GM19395 (cell line): Measurements from ENCODE around the gene JADE1.
A peak's percentile ranks its signal among the peaks of the same experiment; 100 is the strongest.

Source experiments
- ATAC-seq: cut with Tn5 transposase; IDR thresholded peaks from one replicate; pipeline ENCODE4 v1.9.1; 2021; ENCODE audit warnings: mild to moderate bottlenecking, moderate library complexity; ENCODE audit not compliant: unreplicated experiment

The JADE1 gene

DNA sequence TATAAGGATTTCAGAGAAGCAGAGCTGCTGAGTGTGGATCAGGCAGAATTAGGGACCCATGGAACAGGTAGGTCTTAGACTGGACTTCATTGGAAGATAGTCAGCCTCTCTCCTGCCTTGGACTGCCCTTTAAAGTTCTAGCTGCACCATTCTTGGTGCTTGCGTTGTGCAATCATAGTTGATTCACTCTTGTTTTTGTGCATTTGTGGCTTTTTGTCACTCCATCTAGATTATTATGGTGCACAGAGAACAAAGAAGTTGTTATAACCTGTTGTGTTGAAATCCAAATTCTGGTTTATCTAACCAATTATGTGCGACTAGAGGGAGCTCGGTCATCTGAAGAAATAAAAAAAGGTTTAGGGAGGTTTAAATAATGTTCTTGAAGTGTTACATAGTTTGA lies 59.3 kb downstream of the JADE1 start:
- ATAC-seq, result no peak

DNA sequence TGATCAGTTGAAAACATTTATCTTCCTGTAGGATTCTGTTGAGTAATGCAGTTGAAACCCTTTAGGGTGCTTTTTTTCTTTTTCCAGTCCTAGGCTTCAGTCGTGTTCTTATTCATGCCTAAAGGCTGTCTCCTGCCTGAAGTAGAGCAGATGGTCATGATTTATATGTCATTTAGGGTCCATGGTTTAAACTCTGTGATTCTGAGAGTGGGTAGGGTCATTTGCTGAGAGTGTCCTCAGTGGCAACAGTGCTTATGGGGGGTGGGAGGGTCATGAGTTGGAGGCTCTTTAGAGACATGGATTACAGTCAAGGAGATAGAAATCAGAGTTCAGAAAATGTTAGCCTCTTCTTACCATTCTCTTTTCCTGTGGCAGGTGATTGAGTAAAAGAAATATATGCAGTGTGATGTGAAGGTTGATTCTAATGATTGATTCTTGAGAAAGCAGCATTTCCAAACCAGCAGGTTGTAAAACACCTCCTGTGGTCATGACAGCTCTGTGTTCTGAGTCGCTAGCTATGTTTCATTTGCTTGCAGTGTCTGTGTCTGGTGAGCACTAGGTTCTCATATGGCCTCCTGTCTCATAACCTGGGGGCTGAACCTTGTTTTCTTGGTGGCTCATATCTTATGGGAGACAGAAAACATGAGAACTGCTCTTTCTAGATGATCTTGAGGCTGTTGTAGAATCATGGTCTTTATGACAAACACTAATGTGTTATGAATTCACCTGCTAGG lies 60.4 kb downstream of the JADE1 start:
- ATAC-seq, result no peak

DNA sequence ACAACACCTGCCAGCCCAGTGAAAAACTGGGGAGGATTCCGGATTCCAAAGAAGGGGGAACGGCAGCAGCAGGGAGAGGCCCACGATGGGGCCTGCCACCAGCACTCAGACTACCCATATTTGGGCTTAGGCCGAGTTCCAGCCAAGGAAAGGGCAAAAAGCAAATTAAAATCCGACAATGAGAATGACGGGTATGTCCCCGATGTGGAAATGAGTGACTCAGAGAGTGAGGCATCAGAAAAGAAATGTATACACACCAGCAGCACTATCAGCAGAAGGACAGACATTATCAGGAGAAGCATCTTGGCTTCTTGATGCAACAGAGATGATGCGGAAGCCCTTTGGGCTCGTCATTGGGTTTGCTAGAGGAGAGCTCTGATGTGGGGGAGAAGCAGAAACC lies 62.4 kb downstream of the JADE1 start:
- no peak for ATAC-seq

DNA sequence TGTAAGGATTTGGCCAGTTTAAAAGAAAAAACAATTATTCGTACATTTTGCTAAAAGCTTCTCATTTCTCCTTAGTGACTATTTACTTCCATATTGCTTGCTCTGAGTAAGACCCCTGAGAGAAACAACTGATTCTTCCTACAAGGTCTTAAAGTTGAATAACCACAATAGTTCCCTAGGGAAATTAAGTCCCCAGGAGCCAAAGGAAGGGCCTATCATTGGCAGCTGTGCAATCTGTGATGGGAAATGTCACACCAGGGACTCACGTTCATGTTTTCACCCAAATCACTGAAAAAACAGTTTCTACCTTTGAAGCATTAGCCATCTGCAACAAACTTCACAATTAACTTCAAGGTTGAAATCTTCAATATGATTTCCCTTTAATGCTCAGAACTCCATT lies 66.7 kb downstream of the JADE1 start:
- ATAC-seq, result no peak

DNA sequence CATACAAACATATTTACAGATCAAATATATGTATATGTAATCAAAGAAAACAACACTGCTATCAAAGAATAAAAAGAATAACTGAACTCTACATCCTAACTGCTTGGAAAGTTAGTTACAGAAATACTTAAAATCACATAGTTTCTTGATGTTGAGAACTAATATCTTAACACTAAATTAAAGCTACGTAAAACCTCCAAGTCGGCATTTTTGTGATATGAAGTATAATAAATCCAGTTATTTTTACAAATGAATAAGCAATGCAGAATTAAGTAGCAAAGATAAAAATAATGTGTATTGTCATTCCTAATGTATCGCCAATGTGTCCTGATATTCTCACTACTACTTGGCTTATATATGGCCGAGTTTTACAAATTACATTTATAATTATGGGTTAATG lies 68.4 kb downstream of the JADE1 start:
- ATAC-seq, result no peak

DNA sequence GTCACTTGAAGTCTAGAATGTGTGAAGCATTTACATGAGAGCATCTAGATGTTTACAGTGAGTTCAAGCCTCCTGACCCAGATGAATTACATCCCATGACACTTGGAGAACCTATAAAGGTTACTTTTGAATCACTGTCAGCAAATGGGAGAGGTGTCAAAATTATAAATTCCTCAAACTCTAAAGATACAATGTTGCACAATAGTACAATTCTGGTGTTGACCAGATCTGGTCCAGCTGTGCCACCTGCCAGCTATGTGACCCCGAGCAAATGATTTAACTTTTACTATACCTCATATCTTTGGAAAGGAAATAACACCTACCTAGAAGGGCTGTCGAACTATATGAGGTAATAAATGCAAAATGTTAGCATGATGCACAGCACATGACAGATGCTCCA lies 69.8 kb downstream of the JADE1 start:
- no peak for ATAC-seq

DNA sequence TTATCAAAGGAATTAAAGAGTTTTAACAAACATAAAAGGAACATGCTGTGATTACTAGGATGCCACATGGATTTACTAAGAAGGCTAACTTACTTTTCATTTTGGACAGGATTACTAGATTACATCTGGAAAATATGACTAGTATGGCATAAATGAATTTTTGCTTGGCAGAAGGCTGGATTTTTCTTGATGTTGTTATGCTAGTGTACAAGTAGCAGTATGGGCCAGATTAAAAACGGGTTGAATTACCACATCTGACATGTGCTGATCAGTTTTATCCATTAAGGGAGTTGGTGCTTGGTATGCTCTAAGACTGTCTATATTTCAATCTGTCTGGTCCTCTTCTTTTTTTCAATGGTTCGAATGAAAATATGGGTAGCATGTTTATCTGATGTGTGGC lies 70.5 kb downstream of the JADE1 start:
- ATAC-seq, result no peak

DNA sequence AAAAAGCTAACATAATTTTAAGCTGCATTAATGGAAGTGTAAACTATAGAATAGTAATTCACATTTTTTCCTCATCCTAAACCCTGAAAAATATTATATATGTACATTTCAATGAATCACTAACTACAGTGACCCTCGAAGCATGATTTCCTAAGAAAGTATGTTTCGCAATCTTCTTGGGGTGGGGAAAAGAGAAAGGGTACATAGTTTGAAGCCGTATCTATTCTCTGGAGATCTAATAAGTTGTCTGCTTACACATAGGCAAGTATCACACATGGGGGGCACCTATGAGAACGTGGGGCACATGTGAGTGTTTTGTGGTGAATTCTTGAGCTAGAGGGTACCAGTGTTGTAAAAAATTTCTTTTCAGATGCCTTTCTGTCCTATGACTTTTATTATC lies 71.2 kb downstream of the JADE1 start:
- no peak for ATAC-seq

DNA sequence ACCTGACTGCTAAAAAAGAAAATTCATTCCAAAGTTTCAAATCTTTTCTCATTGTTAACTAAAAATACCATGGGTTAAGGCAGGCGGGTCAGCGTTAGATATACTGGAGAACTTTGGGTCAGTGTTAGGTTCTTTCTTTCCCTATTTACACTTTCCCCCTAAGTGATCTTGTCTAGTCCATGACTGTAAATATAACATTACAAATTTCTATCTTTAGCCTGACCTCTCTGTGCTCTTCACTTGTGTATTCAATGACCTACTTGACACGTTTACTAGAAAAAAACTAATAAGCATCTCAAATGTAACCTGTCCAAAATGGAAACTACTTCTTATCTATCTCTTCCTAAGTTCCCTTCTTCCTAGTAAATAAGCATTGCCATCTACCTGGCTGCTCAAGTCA lies 95.3 kb downstream of the JADE1 start:
- no peak for ATAC-seq

DNA sequence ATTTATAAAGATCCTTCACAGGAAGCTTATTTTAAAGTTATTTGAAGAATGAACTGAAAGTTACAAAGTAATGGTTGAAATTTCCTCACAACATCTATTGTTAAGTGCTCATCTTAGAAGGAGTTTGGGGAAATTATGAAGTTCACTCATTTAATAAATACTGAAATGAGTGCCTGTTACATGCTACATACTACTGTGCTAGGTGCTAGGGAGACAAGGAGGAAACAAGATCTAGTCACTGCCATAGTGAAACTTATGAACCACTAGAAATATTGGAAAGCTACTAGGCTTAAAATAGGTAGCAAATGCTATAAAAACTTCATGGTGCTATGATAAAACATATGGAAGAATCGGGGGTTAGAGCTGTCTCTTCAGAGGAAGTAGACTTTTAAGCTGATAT lies 97.1 kb downstream of the JADE1 start:
- ATAC-seq, result no peak

DNA sequence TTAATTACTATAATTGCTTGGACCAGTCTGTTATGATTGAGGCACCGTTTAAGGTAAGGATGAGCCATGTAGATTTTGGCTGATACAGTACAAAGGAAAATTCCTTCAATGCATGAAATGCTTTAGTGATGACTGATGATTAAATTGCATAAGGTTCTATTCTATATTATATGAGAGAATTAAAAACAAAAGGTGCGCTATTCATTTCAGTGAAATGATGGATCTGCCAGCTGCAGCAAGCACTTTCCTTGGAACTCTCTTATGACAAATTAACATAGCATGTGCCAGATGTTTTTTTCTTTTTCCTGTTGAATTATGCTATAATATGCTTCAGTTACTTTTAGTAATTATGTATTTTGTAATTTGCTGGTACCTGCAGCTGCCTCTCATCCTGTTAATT lies 98.5 kb downstream of the JADE1 start:
- ATAC-seq, result no peak

DNA sequence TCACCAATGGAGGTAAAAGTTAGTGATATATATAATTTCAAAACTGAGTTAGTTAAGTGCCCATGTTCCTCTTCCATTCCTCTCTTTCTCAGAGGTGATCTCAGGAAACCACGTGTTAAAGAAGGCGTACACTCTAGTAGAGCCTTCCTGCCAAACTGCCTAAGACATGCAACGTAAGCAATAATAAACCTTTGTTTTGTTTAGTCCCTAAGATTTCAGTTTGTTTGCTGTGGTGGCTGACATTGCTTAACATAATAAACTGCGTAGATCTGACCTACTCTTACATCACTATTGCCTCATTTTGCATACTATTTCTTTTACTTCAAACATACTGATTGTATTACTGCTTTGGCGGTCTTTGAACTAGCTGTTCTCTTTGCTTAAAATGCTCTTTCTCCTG lies 99.2 kb downstream of the JADE1 start:
- ATAC-seq, result no peak

DNA sequence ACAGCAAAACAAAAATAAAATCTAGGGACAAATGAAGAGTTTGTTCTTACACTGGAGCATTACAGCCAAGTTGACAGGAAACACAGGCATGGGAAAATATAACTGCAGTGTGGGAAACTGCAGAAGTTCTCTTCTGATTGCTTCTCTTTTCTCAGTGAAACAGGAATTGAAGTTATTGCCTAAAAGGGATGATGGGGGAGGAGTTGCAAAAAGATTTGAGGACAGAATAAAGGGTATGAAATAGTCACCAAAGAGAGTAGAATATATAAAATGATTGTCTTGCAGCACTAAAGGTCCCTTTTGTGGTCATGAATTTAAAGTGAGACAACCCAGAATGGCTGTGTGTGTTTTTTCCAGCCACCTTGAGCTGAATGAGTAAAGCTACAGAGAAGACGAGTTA lies 103.7 kb downstream of the JADE1 start:
- ATAC-seq, result peak; percentile 25

DNA sequence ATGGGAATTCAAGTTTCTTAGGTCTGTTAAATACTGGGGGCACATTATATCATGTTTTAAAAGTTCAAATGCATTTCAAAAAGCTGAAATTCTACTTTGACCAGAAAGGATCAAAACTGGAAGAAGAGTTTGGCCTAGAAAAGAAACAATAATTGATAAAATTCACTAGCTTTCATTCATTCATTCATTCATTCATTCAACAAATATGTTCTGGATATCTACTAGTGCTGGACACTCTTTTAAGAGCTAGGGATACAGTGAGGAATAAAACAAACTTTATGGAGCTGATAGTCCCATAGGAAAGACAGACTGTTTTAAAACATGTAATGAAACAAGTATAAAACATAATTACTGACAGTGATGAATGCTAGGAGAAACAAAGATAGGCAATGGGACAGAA lies 106.0 kb downstream of the JADE1 start:
- ATAC-seq, result no peak

DNA sequence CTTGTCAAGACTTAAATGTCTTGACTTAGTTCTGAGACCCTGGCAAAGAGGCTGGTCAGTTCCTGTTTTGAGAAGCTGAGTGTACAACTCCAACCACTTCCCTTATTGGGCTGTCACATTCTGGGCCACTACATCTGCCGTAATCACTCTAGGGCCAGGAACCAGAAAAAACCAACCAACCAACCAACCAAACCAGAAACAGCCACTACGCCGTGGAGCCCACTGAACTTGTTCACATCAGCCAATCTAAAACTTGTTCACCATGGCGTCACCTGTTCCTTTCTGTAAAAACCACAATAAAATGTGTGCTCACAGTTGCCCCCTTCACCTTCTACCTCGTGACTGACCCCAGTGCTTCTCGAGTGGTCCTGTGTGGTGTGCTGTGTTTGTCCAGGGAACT lies 107.3 kb downstream of the JADE1 start:
- ATAC-seq, result peak; percentile 81

DNA sequence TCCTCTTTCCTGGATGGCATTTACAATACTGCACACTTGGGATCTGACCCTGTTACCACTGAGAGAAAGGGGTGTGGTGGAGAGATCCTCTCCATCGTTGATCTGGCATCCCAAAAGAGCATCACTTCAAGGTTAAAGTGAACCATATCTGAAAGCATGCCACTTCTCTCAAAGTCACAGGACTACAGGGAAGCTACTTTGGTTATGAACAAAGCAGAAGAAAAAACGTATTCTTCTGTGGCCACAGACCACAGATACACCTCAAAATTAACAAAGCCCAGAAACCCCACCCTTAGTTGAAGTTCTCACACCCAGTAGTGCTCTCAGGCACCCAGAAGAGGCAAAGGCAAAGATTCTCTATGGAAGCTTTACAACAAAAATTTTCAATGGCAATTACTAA lies 108.3 kb downstream of the JADE1 start:
- ATAC-seq, result peak; percentile 77

DNA sequence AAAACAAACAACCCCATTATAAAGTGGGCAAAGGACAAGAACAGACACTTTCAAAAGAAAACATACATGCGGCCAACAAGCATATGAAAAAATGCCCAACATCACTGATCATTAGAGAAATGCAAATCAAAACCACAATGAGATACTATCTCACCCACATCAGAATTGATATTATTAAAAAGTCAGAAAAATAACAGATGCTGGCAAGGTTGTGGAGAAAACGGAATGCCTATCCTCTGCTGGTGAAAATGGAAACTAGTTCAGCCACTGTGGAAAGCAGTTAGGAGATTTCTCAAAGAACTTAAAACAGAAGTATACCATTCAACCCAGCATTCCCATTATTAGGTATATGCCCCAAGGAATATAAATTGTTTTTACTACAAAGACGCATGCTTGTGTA lies 112.5 kb downstream of the JADE1 start:
- no peak for ATAC-seq
